Suprapubic skin (tissue), 4 donors: ENCODE measurements around the gene FMN1.
"Not testable (repeated sequence)": the region's sequence is repeated elsewhere in the genome, so short reads cannot be mapped to it uniquely, and the experiment has no call there.

Experiments used
- CTCF ChIP-seq, 2 donors: fragments of 200-600 bp in 1 of 2; fragments of 450-650 bp in 1 of 2; sonication (generic) in 1 of 2; IDR thresholded peaks; one replicate each; pipeline ENCODE4 v1.5.1; 2016 to 2019; ENCODE audit warnings: antibody characterized with exemption in 2 of 2, mild to moderate bottlenecking in 1 of 2, moderate library complexity in 1 of 2
- EP300 ChIP-seq: sonication (generic); formaldehyde crosslinking; IDR thresholded peaks from one replicate; pipeline ENCODE4 v1.6.1; 2017; ENCODE audit warnings: antibody characterized with exemption
- POLR2A ChIP-seq, 2 donors: fragments of 450-650 bp; IDR thresholded peaks; one replicate each; pipeline ENCODE4 v1.6.1; 2017; ENCODE audit warnings: antibody characterized with exemption in 2 of 2, mild to moderate bottlenecking in 2 of 2, moderate library complexity in 2 of 2
- POLR2AphosphoS5 ChIP-seq, 3 donors: sonication (generic); formaldehyde crosslinking; IDR thresholded peaks; one replicate each; pipeline ENCODE4 v1.6.1; 2017; ENCODE audit warnings: antibody characterized with exemption in 3 of 3

DNA sequence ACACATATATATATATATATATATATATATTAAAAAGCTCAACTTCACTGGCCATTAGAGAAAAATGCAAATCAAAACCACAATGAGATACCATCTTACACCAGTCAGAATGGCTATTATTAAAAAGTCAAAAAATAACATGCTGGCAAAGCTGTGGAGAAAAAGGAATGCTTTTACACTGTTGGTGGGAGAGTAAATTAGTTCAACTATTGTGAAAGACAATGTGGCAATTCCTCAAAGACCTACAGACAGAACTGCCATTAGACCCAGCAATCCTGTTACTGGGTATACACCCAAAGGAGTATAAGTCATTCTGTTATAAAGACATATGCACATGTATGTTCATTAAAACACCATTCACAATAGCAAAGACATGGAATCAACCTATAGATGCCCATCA, 244.5 kb downstream of the FMN1 start:
- not testable (repeated sequence) for TF ChIP-seq CTCF (IDR thresholded peaks at IDR 0.05); POLR2AphosphoS5 (IDR thresholded peaks at IDR 0.05); POLR2A (IDR thresholded peaks at IDR 0.05); EP300
